ENCODE data around the gene ARAP2.
"Not testable (repeated sequence)": the region's sequence is repeated elsewhere in the genome, so short reads cannot be mapped to it uniquely, and the experiment has no call there.

ARAP2 gene

GRCh38 chr4:36213977-36214376 lies 30.3 kb downstream of the ARAP2 start:
- DNase-seq = no peak

GRCh38 chr4:36211084-36211483 lies 33.2 kb downstream of the ARAP2 start:
- DNase-seq = no peak

- no peak for DNase-seq
These were observed 34.2 kb downstream of the ARAP2 start for GRCh38 chr4:36209941-36210649.

GRCh38 chr4:36208893-36209473 lies 35.3 kb downstream of the ARAP2 start:
- no peak for DNase-seq

- DNase-seq = no peak
These were observed 36.3 kb downstream of the ARAP2 start for GRCh38 chr4:36207831-36208520.

GRCh38 chr4:36207367-36207766 lies 36.9 kb downstream of the ARAP2 start:
- no peak for DNase-seq

- DNase-seq = no peak
These were observed 37.6 kb downstream of the ARAP2 start for GRCh38 chr4:36206603-36207311.

- no peak for DNase-seq
These were observed 38.3 kb downstream of the ARAP2 start for GRCh38 chr4:36206012-36206411.

GRCh38 chr4:36198861-36199260 lies 45.5 kb downstream of the ARAP2 start:
- no peak for DNase-seq

- DNase-seq = no peak
These were observed 46.1 kb downstream of the ARAP2 start for GRCh38 chr4:36198068-36198808.

GRCh38 chr4:36197501-36197900 lies 46.8 kb downstream of the ARAP2 start:
- no peak for DNase-seq

GRCh38 chr4:36196145-36196913 lies 48.0 kb downstream of the ARAP2 start:
- no peak for DNase-seq

- DNase-seq = no peak
These were observed 51.4 kb downstream of the ARAP2 start for GRCh38 chr4:36192922-36193321.

GRCh38 chr4:36189511-36190226 lies 54.6 kb downstream of the ARAP2 start:
- no peak for DNase-seq

GRCh38 chr4:36187723-36188333 lies 56.5 kb downstream of the ARAP2 start:
- no peak for DNase-seq

- DNase-seq = no peak
These were observed 60.5 kb downstream of the ARAP2 start for GRCh38 chr4:36183665-36184393.

GRCh38 chr4:36183232-36183631 lies 61.1 kb downstream of the ARAP2 start:
- no peak for DNase-seq

GRCh38 chr4:36182315-36182714 lies 62.0 kb downstream of the ARAP2 start:
- DNase-seq = not testable (repeated sequence)

- DNase-seq = no peak
These were observed 64.1 kb downstream of the ARAP2 start for GRCh38 chr4:36180206-36180605.

GRCh38 chr4:36178484-36178883 lies 65.8 kb downstream of the ARAP2 start:
- DNase-seq = no peak

Measured in activated naive CD4-positive, alpha-beta T cell treated with Interleukin-2 at 50 U/mL for 16 hours (primary cell).